K562 (cell line): ENCODE data around the gene TNFRSF6B. TPM values are rescaled to one million over a fixed set of nuclear protein-coding genes. Genes with fewer than 3 reads are reported as not detected.

ENCODE experiments used
- NFRKB ChIP-seq: fragments of 450-650 bp; IDR thresholded peaks from 2 replicates; pipeline ENCODE4 v1.6.1; 2016; ENCODE audit warnings: low read depth
- RBBP5 ChIP-seq: fragments of 200-600 bp; sonication (generic); IDR thresholded peaks from 2 replicates; pipeline ENCODE4 v1.6.1; 2012; ENCODE audit warnings: borderline replicate concordance, mild to moderate bottlenecking, low read length, control low read depth, inconsistent platforms; ENCODE audit not compliant: insufficient read depth, poor library complexity, severe bottlenecking
- RBFOX2 ChIP-seq: fragments of 200-400 bp; formaldehyde crosslinking; IDR thresholded peaks from 2 replicates; pipeline ENCODE4 v1.6.1; 2017; ENCODE audit warnings: low read depth, mild to moderate bottlenecking, low read length, moderate library complexity
- SMARCE1 ChIP-seq: fragments of 450-650 bp; IDR thresholded peaks from 2 replicates; pipeline ENCODE4 v1.7.1; 2016; ENCODE audit warnings: mild to moderate bottlenecking
- polyA plus RNA-seq, 8 experiments: library from polyadenylated mRNA; depleted of rRNA in 4 of 8; stranded (reverse) in 5 of 8; unstranded in 3 of 8; fragments of >200 nt; fragmentation: Nextera tagmentation in 2 of 8; fragmentation: Illumina TruSeq in 1 of 8; extraction: Ambion mirVana in 2 of 8; extraction: Trizol in 1 of 8; gene quantifications; 2 replicates each; pipeline versions ENCODE4 v1.2.1 to v1.2.3, GENCODE V29; 2011 to 2014; ENCODE audit warnings: inconsistent platforms in 1 of 8, missing spikeins in 1 of 8
- total RNA-seq, 7 experiments: library from RNA; depleted of rRNA in 6 of 7; stranded (reverse); fragments of >200 nt in 6 of 7; fragmentation: Illumina TruSeq in 2 of 7; extraction: Trizol in 2 of 7; gene quantifications; 2 replicates each; pipeline versions ENCODE4 v1.2.1 to v1.2.3, GENCODE V29; 2011 to 2021; ENCODE audit warnings: low replicate concordance in 1 of 7
- TF ChIP-seq, protein P1 (sequence below): fragments of 450-650 bp; IDR thresholded peaks from 2 replicates; pipeline ENCODE4 v1.6.1; 2016; ENCODE audit warnings: low read depth

The TNFRSF6B gene
- total and polyA plus RNA-seq, 9 of the 15 experiments (the other 6 are each of a cell fraction or from before 2014, with no cell fraction given) = 0.10 to 3.5 (median 0.32) TPM; not detected in 6

DNA sequence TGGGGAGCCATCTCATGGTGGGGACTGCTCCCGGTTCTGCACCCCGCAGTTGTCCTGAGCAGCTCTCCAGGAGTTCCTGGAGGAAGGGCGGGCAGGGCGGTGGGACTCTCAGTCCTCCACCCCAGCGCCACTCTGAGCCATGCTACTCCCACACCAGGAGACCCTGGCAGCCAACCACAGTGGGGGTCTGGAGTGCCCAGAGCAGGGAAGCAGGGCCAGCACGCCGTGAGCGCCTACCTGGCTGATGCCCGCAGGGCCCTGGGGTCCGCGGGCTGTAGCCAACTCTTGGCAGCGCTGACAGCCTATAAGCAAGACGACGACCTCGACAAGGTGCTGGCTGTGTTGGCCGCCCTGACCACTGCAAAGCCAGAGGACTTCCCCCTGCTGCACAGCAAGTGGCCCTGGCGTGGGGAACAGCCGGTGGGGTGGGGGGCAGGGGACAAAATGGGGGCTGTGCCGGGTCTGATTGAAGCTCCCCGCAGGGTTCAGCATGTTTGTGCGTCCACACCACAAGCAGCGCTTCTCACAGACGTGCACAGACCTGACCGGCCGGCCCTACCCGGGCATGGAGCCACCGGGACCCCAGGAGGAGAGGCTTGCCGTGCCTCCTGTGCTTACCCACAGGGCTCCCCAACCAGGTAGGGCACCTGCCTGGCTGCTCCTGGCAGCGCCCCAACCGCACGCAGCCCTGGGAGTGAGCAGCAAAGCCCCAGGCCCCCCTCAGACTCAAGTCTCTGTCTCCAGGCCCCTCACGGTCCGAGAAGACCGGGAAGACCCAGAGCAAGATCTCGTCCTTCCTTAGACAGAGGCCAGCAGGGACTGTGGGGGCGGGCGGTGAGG, 1.6 kb upstream of the TNFRSF6B start (continued):
- TF ChIP-seq, protein P1, sequence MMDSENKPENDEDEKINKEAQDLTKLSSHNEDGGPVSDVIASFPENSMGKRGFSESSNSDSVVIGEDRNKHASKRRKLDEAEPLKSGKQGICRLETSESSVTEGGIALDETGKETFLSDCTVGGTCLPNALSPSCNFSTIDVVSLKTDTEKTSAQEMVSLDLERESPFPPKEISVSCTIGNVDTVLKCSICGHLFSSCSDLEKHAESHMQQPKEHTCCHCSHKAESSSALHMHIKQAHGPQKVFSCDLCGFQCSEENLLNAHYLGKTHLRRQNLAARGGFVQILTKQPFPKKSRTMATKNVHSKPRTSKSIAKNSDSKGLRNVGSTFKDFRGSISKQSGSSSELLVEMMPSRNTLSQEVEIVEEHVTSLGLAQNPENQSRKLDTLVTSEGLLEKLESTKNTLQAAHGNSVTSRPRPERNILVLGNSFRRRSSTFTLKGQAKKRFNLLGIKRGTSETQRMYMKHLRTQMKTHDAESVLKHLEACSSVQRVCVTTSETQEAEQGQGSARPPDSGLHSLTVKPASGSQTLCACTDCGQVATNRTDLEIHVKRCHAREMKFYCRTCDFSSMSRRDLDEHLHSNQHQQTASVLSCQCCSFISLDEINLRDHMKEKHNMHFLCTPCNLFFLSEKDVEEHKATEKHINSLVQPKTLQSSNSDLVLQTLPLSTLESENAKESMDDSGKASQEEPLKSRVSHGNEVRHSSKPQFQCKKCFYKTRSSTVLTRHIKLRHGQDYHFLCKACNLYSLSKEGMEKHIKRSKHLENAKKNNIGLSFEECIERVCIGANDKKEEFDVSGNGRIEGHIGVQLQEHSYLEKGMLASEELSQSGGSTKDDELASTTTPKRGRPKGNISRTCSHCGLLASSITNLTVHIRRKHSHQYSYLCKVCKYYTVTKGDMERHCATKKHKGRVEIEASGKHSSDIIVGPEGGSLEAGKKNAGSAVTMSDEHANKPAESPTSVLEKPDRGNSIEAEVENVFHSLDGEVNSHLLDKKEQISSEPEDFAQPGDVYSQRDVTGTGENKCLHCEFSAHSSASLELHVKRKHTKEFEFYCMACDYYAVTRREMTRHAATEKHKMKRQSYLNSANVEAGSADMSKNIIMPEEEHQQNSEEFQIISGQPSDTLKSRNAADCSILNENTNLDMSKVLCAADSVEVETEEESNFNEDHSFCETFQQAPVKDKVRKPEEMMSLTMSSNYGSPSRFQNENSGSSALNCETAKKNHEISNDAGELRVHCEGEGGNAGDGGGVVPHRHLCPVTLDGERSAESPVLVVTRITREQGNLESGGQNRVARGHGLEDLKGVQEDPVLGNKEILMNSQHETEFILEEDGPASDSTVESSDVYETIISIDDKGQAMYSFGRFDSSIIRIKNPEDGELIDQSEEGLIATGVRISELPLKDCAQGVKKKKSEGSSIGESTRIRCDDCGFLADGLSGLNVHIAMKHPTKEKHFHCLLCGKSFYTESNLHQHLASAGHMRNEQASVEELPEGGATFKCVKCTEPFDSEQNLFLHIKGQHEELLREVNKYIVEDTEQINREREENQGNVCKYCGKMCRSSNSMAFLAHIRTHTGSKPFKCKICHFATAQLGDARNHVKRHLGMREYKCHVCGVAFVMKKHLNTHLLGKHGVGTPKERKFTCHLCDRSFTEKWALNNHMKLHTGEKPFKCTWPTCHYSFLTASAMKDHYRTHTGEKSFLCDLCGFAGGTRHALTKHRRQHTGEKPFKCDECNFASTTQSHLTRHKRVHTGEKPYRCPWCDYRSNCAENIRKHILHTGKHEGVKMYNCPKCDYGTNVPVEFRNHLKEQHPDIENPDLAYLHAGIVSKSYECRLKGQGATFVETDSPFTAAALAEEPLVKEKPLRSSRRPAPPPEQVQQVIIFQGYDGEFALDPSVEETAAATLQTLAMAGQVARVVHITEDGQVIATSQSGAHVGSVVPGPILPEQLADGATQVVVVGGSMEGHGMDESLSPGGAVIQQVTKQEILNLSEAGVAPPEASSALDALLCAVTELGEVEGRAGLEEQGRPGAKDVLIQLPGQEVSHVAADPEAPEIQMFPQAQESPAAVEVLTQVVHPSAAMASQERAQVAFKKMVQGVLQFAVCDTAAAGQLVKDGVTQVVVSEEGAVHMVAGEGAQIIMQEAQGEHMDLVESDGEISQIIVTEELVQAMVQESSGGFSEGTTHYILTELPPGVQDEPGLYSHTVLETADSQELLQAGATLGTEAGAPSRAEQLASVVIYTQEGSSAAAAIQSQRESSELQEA = no peak
- TF ChIP-seq RBBP5 = no peak
- no peak for TF ChIP-seq SMARCE1
- TF ChIP-seq RBFOX2 = peak; percentile 42
- TF ChIP-seq NFRKB = no peak
